ENCODE measurements around the gene OTOS. TPM values are rescaled to one million over a fixed set of nuclear protein-coding genes. Genes with fewer than 3 reads are reported as not detected.

OTOS gene
- total RNA-seq, 1 experiment from 2014 or later: not detected

DNA sequence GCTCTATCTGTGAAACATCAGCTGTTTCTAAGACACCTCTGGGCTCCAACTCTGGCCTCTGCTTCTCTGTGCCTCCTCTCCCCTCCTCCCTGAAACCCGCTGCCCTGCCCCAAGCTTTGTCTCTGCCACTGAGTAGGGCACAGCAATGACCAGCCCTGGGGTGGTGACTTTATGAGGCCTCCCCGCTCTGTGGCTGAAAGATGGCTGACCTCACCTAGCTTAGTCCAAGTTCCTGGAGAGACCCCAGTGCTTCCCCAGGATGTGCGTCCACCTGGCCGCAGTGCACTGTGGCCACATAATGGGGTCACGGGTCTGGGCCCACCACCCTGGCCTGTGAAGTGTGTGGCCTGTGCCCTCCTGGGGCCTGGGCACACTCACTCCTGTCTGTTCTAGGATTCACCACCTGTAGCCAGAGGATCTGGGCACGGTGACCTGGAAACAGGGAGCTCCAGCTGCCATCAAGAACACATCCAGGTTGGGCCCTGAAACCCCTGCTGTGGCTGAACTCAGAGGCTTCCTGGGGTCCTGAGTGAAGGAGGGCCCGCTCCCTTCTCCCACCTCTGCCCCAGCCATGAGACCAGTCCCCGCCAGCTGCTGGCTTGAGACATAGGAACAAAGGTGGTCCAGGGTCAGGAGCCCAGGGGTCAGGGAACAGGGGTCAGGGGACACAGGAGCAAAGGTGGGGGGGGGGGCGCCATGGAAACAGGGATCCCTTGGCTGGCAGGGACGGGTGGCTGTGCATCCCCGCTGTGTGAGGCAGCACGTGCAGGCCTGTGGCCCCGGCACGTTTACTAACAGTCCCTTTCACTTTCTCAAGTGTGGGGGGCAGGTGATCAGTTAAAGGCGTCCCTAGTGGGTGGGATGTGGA, 29.3 kb upstream of the OTOS start:
- no peak for DNase-seq (ENCODE audit: low read depth)
- in situ Hi-C loops (cut with HindIII; ENCODE audit: low pct_unique_long_range_greater_than_20kb, low sequenced_read_pairs): no loop called here

GRCh38 chr2:240168546-240169361, 28.3 kb upstream of the OTOS start:
- in situ Hi-C loops (cut with HindIII; ENCODE audit: low pct_unique_long_range_greater_than_20kb, low sequenced_read_pairs): no loop called here

DNA sequence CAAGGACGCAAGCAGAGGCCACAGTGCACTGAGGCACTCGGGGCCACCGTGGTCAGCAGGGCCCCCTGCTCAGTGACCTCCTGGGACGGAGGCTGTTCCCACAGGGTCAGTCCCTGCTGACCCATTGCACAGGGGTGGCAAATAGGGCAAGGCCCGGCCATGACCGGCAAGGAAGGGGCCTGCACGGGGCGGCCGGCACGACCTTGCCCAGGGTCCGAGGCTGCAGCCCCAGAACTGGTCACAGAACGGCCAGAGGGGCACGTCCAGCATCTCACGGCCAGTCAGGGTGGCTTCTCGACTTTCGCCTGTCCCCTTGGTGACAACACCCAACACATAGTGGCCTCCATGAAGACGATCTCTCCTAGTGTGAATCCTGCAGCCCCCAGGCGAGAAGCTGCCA, 27.6 kb upstream of the OTOS start:
- no peak for DNase-seq (ENCODE audit: low read depth)
- in situ Hi-C loops (cut with HindIII; ENCODE audit: low pct_unique_long_range_greater_than_20kb, low sequenced_read_pairs): no loop called here

More at GRCh38 chr2:240168546-240169361, 28.3 kb upstream of the OTOS start:
- DNase-seq (ENCODE audit: low read depth): no peak

- in situ Hi-C loops (cut with HindIII; ENCODE audit: low pct_unique_long_range_greater_than_20kb, low sequenced_read_pairs): no loop called here
- DNase-seq (ENCODE audit: low read depth): no peak
Observed at GRCh38 chr2:240167588-240167880, 27.1 kb upstream of the OTOS start.

DNA sequence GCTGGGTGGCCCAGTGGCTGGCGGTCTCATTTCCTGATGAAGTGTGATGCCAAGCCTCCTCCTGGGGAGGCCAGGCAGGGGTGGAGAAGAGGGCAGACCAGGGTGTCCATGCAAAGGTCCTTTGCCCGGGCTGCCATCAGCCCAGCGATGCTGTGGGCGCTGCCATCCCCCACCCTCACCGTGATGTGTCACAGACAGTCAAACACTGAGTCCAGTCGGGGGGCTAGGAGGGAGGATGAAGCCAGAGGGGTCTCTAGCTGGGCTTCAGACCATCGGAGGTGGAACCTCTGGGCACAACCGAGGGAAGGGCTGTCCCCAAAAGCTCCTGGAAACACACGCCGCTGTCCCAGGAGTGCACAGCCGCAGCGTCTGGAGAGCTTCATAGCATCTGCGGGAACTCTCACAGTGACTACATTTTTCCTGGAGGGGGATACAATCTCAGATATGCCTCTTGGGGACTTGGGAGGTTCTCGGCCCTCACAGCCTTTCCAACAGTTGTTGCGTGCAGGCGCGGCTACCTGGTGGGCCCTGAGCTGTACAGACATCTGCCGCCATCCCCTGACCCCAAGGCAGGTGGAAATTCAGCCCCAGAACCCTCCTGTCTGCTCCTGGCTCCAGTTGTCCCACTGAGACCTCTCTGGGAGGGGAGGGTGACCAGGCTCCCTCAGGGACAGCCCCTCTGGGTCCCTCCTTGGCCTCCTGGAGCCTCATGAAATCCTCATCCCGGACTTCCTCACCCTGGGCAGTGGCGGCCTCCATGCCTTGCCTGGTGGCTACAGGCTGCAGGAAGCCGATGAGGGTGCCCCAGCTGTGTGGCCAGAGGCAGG, 26.5 kb upstream of the OTOS start:
- no peak for DNase-seq (ENCODE audit: low read depth)
- in situ Hi-C loops (cut with HindIII; ENCODE audit: low pct_unique_long_range_greater_than_20kb, low sequenced_read_pairs): no loop called here

DNA sequence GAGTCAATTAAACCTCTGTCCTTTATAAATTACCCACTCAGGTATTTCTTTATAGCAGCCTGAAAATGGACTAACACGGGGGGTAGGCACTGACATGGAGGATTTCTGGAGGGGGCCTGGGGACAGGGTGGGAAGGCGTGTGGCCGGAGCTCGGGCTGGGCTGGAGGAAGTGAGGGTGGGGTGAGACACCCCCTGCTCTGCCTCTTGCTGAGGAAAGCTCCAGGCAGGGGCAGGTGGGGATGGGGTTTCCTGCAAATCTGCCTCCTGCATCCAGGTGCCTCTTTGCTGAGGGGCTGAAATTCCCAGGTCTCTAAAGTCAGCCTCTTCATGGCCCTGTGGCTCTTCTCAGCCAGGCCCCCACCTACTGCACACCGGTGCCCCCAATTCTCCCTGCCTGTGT, 25.7 kb upstream of the OTOS start:
- in situ Hi-C loops (cut with HindIII; ENCODE audit: low pct_unique_long_range_greater_than_20kb, low sequenced_read_pairs): no loop called here
- no peak for DNase-seq (ENCODE audit: low read depth)

DNA sequence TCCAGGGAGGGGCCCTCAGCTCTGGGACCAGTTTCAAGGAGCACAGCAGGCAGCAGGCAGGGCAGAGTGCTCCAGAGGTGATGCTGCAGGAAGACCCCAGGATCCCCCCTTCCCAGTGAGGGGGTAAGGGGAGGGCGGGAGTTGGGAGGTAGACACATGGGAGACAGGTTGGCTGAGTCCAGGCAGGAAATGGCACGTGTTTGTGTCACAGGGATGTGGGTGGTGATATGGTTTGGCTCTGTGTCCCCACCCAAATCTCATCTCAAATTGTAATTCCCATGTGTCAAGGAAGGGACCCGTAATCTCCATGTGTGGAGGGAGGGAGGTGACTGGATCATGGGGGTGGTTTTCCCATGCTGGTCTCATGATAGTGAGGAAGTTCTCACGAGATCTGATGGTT, 25.2 kb upstream of the OTOS start:
- in situ Hi-C loops (cut with HindIII; ENCODE audit: low pct_unique_long_range_greater_than_20kb, low sequenced_read_pairs): no loop called here

DNA sequence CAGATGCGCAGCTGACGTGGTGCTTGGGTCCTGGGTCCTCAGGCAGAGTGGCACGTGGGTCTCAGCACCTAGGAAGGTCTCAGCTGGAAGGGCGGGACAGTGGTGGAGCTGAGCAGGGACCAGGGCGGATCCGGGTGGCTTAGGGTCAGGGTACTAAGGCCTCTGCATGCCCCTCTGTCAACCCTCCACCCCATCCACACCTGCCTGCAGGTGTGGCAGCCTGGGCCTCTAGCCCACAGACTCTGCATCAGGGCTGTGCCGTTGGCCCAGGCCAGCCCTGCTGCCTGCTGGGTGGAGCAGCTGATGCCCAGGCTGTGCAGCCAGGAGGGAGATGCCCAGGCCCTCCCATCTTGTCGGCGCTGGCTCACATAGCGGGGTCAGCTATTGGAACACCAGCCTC, 24.6 kb upstream of the OTOS start:
- in situ Hi-C loops (cut with HindIII; ENCODE audit: low pct_unique_long_range_greater_than_20kb, low sequenced_read_pairs): no loop called here
- no peak for DNase-seq (ENCODE audit: low read depth)

More for the DNA sequence above, 25.2 kb upstream of the OTOS start:
- DNase-seq (ENCODE audit: low read depth): no peak

DNA sequence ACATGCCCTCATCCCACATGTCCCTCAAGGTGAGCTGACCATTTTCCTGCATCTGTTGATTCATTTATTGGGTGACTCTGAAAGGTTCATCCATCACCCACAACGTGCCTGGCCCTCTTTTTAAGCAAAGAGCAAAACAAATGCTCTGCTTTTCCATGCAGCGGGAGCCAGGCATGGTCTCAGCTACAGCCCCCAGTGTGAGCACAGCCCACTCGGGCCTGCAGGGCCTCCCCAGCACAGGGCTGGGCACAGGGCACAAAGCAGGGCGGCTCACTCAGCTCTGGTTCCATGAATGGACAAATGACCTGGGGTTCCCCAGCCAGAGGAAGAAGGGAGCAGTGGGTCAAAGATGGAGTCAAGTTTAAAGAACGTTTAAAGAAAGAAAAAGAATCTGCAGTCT, 24.1 kb upstream of the OTOS start:
- in situ Hi-C loops (cut with HindIII; ENCODE audit: low pct_unique_long_range_greater_than_20kb, low sequenced_read_pairs): no loop called here
- DNase-seq (ENCODE audit: low read depth): no peak

- DNase-seq (ENCODE audit: low read depth): no peak
- in situ Hi-C loops (cut with HindIII; ENCODE audit: low pct_unique_long_range_greater_than_20kb, low sequenced_read_pairs): no loop called here
Observed at GRCh38 chr2:240163844-240164574, 23.6 kb upstream of the OTOS start.

- no peak for DNase-seq (ENCODE audit: low read depth)
- in situ Hi-C loops (cut with HindIII; ENCODE audit: low pct_unique_long_range_greater_than_20kb, low sequenced_read_pairs): no loop called here
Observed at GRCh38 chr2:240162939-240163714, 22.7 kb upstream of the OTOS start.

- DNase-seq (ENCODE audit: low read depth): no peak
- in situ Hi-C loops (cut with HindIII; ENCODE audit: low pct_unique_long_range_greater_than_20kb, low sequenced_read_pairs): no loop called here
Observed at GRCh38 chr2:240162531-240162930, 22.1 kb upstream of the OTOS start.

DNA sequence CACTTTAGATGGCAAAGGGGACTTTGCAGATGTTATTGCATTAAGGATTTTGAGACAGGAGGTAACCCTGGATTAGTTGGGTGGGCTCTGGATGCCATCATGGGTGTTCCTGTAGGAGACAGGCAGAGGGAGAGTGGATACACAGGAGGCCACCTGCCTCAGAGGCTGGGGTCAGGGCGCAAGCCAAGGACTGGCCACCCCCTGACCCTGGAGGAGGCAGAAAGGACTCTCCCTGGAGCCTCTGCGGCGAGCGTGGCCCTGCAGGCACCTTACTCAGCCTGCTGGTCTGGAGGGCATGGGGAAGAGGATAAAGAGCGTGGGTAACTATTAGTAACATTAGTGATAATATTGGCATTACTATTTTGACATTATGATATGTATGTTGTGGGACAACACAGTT, 21.6 kb upstream of the OTOS start:
- in situ Hi-C loops (cut with HindIII; ENCODE audit: low pct_unique_long_range_greater_than_20kb, low sequenced_read_pairs): no loop called here
- DNase-seq (ENCODE audit: low read depth): no peak

DNA sequence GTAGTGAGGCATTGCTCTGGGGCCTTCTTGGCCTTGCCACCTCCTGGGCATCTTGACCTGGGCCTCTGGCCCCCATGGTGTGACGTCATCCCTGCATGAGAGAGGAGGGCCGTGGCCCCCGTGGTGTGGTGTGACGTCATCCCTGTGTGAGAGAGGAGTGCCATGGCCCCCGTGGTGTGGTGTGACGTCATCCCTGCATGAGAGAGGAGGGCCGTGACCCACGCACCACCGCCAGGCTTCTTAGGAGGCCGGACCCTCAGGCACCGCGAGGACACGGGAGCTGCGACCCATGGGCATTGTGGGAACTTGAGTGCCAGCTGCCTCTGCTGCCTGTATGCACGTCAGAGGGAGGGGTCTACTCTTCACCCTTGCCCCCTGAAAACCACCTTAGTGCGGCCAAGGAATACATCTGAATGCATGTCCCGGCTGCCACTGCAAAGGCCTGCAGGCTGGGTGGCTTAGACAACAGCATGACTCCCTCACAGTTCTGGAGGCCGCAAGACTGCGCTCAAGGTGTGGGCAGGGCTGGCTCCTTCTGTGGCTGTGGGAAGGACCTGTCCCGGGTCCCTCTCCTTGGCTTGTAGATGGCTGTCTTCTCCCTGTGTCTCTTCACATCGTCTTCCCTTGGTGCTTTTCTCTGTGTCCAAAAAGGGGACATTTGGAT, 20.8 kb upstream of the OTOS start:
- in situ Hi-C loops (cut with HindIII; ENCODE audit: low pct_unique_long_range_greater_than_20kb, low sequenced_read_pairs): no loop called here
- no peak for DNase-seq (ENCODE audit: low read depth)

DNA sequence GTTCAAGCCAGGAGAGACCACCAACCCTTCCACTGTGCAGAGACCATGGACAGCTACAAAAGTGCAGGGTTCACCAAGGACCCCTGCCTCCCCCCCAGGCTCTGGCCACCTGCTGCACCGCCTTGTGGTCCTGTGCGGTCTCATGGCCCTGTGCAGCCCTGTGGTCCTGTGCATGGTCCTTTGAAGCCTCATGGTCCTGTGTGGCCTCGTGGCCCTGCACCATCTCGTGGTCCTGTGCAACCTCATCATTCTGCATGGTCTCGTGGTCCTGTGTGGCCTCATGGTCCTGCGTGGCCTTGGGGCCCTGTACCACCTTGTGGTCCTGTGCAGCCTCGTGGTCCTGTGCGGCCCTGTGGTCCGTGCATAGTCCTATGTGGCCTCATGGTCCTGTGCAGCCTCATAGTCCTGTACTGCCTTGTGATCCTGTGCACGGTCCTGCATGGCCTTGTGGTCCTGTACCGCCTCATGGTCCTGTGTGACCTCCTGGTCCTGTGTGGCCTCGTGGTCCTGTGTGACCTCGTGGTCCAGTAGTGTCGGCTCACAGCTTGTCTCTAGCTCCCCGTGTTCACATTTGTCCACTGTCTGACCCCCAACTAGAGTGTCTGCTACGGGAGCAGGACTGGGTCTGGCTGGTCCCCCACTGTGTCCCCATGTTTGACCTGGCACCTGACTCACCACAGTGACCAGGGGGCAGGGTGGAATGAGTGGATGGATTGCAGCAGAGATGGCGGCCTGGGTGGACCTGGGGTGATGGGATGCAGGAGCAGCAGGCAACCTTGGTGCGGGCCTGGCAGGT, 20.0 kb upstream of the OTOS start:
- DNase-seq (ENCODE audit: low read depth): no peak
- in situ Hi-C loops (cut with HindIII; ENCODE audit: low pct_unique_long_range_greater_than_20kb, low sequenced_read_pairs): no loop called here

GRCh38 chr2:240159251-240159839, 18.9 kb upstream of the OTOS start:
- DNase-seq (ENCODE audit: low read depth): no peak
- in situ Hi-C loops (cut with HindIII; ENCODE audit: low pct_unique_long_range_greater_than_20kb, low sequenced_read_pairs): no loop called here

Measured in Caki2 (cell line).